Endothelial cell of umbilical vein (primary cell): Measurements from ENCODE around the gene NEDD4L.

ENCODE experiments used
- EZH2 ChIP-seq: IDR thresholded peaks from 2 replicates; pipeline ENCODE4 v1.6.1; 2012; ENCODE audit warnings: borderline replicate concordance, low read depth, mild to moderate bottlenecking, moderate library complexity, low read length, inconsistent platforms; ENCODE audit not compliant: severe bottlenecking
- GATA2 ChIP-seq: IDR thresholded peaks from 2 replicates; pipeline ENCODE4 v1.7.0; 2011; ENCODE audit warnings: low read depth, mild to moderate bottlenecking, moderate library complexity, mixed read lengths, low read length; ENCODE audit not compliant: insufficient read length, insufficient read depth
- MYC ChIP-seq: IDR thresholded peaks from one replicate; pipeline ENCODE4 v1.6.1; 2011; ENCODE audit warnings: mild to moderate bottlenecking, low read depth, low read length
- POLR2A ChIP-seq: IDR thresholded peaks from 2 replicates; pipeline ENCODE4 v1.6.1; 2012; ENCODE audit warnings: low read depth, mild to moderate bottlenecking, control low read depth, low read length
- POLR2AphosphoS5 ChIP-seq: IDR thresholded peaks from 2 replicates; pipeline ENCODE4 v1.6.1; 2012; ENCODE audit warnings: low read depth, mild to moderate bottlenecking, control low read depth, low read length, moderate library complexity; ENCODE audit not compliant: insufficient read depth
- TF ChIP-seq, protein P1 (sequence below), 2 donors: IDR thresholded peaks; 1 replicate in 1 of 2; 2 replicates in 1 of 2; pipeline ENCODE4 v1.5.1; 2011; ENCODE audit warnings: low read length in 2 of 2, mild to moderate bottlenecking in 2 of 2, moderate library complexity in 2 of 2, control low read depth in 1 of 2, inconsistent platforms in 1 of 2, low read depth in 1 of 2; ENCODE audit not compliant: insufficient read depth in 1 of 2; ENCODE audit errors: extremely low read depth in 1 of 2
- TF ChIP-seq, protein P2 (sequence below): IDR thresholded peaks from 2 replicates; pipeline ENCODE4 v1.6.1; 2011; ENCODE audit not compliant: insufficient read depth, insufficient read length

DNA sequence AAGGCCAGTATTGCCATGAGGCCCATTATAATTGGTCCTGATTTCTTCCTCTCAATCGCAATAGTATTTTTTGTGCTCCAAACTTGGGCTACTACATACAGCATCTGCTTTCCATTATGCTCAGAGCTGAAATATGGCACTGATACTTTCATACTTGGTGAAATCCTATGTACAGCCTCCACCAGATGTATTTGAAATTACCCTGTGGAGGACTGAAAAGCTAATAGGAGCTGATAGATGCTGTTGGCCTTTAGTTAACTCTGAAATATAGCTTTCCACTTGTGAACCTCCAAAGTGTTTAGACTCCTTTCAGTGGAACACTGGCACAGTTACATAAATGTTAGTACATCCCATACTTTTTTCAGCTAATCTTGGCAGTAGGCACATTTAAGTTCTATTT is 205.7 kb downstream of the NEDD4L start:
- TF ChIP-seq, protein P1, sequence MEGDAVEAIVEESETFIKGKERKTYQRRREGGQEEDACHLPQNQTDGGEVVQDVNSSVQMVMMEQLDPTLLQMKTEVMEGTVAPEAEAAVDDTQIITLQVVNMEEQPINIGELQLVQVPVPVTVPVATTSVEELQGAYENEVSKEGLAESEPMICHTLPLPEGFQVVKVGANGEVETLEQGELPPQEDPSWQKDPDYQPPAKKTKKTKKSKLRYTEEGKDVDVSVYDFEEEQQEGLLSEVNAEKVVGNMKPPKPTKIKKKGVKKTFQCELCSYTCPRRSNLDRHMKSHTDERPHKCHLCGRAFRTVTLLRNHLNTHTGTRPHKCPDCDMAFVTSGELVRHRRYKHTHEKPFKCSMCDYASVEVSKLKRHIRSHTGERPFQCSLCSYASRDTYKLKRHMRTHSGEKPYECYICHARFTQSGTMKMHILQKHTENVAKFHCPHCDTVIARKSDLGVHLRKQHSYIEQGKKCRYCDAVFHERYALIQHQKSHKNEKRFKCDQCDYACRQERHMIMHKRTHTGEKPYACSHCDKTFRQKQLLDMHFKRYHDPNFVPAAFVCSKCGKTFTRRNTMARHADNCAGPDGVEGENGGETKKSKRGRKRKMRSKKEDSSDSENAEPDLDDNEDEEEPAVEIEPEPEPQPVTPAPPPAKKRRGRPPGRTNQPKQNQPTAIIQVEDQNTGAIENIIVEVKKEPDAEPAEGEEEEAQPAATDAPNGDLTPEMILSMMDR (IDR thresholded peaks at IDR 0.05; ENCODE audit: extremely low read depth in 1 of 2, insufficient read depth in 1 of 2, low read depth in 1 of 2, low read length in 2 of 2): no peak
- TF ChIP-seq POLR2AphosphoS5 (no peak), POLR2A (no peak), MYC (no peak), EZH2 (no peak), GATA2 (no peak)
- TF ChIP-seq, protein P2, sequence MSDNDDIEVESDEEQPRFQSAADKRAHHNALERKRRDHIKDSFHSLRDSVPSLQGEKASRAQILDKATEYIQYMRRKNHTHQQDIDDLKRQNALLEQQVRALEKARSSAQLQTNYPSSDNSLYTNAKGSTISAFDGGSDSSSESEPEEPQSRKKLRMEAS: no peak
